ENCODE measurements around the gene FIGNL2.
A peak's percentile ranks its signal among the peaks of the same experiment; 100 is the strongest.
"Not testable (repeated sequence)": the region's sequence is repeated elsewhere in the genome, so short reads cannot be mapped to it uniquely, and the experiment has no call there.

The FIGNL2 gene

GRCh38 chr12:51833448-51834227 lies 14.9 kb downstream of the FIGNL2 start:
- no peak for DNase-seq

GRCh38 chr12:51832354-51833107 lies 16.0 kb downstream of the FIGNL2 start:
- DNase-seq: no peak

- not testable (repeated sequence) for DNase-seq
Observed at GRCh38 chr12:51831817-51832216, 16.7 kb downstream of the FIGNL2 start.

GRCh38 chr12:51829641-51830040 lies 18.9 kb downstream of the FIGNL2 start:
- no peak for DNase-seq

- DNase-seq: no peak
Observed at GRCh38 chr12:51829011-51829481, 19.5 kb downstream of the FIGNL2 start.

- DNase-seq: no peak
Observed at GRCh38 chr12:51827925-51828818, 20.3 kb downstream of the FIGNL2 start.

- no peak for DNase-seq
Observed at GRCh38 chr12:51826881-51827280, 21.6 kb downstream of the FIGNL2 start.

- DNase-seq: no peak
Observed at GRCh38 chr12:51825216-51825615, 23.3 kb downstream of the FIGNL2 start.

GRCh38 chr12:51823875-51824565 lies 24.5 kb downstream of the FIGNL2 start:
- peak; percentile 64 for DNase-seq

- no peak for DNase-seq
Observed at GRCh38 chr12:51822956-51823355, 25.6 kb downstream of the FIGNL2 start.

GRCh38 chr12:51822261-51822616 lies 26.3 kb downstream of the FIGNL2 start:
- no peak for DNase-seq

- no peak for DNase-seq
Observed at GRCh38 chr12:51821440-51822260, 26.9 kb downstream of the FIGNL2 start.

- DNase-seq: peak; percentile 61
Observed at GRCh38 chr12:51820526-51821439, 27.7 kb downstream of the FIGNL2 start.

GRCh38 chr12:51819736-51820525 lies 28.6 kb downstream of the FIGNL2 start:
- peak; percentile 24 for DNase-seq

- peak; percentile 52 for DNase-seq
Observed at GRCh38 chr12:51818566-51819300, 29.8 kb downstream of the FIGNL2 start.

GRCh38 chr12:51818086-51818485 lies 30.4 kb downstream of the FIGNL2 start:
- DNase-seq: no peak

GRCh38 chr12:51817027-51817953 lies 31.2 kb downstream of the FIGNL2 start:
- no peak for DNase-seq

- DNase-seq: no peak
Observed at GRCh38 chr12:51815571-51815970, 32.9 kb downstream of the FIGNL2 start.

Measured in NCI-H446 treated with DMSO at 0.1 percent for 48 hours (cell line).